Neural crest cell (in vitro differentiated cells): ENCODE results near the gene PTRH1. TPM values are rescaled to one million over a fixed set of nuclear protein-coding genes. Genes with fewer than 3 reads are reported as not detected.

ENCODE experiments used
- DNase-seq: peaks from one replicate; pipeline ENCODE4 v3.0.0; 2021; ENCODE audit warnings: low read depth, mixed read lengths, low spot score
- H3K27ac Mint-ChIP-seq: one replicate; pipeline ENCODE4 v1.8.0; 2021; ENCODE audit warnings: mild to moderate bottlenecking, mixed read lengths; ENCODE audit not compliant: unreplicated experiment
- H3K27me3 Mint-ChIP-seq: 2 replicates; pipeline ENCODE4 v1.8.0; 2021; ENCODE audit warnings: low read depth, mild to moderate bottlenecking, mixed read lengths
- H3K36me3 Mint-ChIP-seq: 2 replicates; pipeline ENCODE4 v1.8.0; 2021; ENCODE audit warnings: low read depth, mild to moderate bottlenecking, mixed read lengths
- H3K4me1 Mint-ChIP-seq: 2 replicates; pipeline ENCODE4 v1.8.0; 2021; ENCODE audit warnings: mixed read lengths
- H3K4me3 Mint-ChIP-seq: one replicate; pipeline ENCODE4 v1.8.0; 2021; ENCODE audit warnings: mild to moderate bottlenecking, mixed read lengths
- H3K9me3 Mint-ChIP-seq: 2 replicates; pipeline ENCODE4 v1.8.0; 2021; ENCODE audit warnings: mixed read lengths
- CTCF ChIP-seq: fragments of 200-600 bp; sonication (generic); conservative IDR thresholded peaks from 2 replicates; pipeline ENCODE4 v1.5.0; 2021; ENCODE audit warnings: antibody characterized with exemption, mild to moderate bottlenecking
- total RNA-seq: library from RNA; stranded (reverse); gene quantifications from 2 replicates; pipeline ENCODE4 v1.2.1, GENCODE V29; 2021

Gene PTRH1
- total RNA-seq, 1 donor from 2014 or later = 9.8 TPM

DNA sequence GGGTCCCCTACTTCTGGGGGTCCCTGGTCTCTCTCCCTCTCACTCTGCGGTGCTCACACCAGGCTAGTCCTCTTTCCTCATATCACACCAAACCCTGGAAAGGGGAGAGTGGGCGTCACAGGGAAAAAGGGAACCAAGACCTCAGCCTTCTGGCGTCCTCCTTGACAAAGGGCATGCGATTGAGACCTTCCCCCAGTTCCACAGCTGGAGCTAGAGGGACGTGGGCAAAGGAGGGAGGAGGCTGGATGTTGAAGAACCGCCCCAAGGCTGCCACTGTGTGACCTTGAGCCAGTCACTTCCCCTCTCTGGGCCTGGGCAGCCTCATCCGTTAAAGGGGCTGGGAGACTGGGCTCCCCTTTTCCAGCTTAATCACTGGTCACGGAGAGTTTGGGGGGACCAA, 38.2 kb upstream of the PTRH1 start:
- peaks cover 57% of the 10 kb centered on the region for H3K27me3 Mint-ChIP-seq
- no peak overlapping the region for H3K4me3 Mint-ChIP-seq
- TF ChIP-seq CTCF = no peak
- no peak overlapping the region for H3K27ac Mint-ChIP-seq
- H3K9me3 Mint-ChIP-seq = no peaks in the 10 kb centered on the region
- H3K4me1 Mint-ChIP-seq = no peaks in the 10 kb centered on the region
- no peak for DNase-seq
- no peaks in the 10 kb centered on the region for H3K36me3 Mint-ChIP-seq

- no peak for TF ChIP-seq CTCF
- no peaks in the 10 kb centered on the region for H3K36me3 Mint-ChIP-seq
- no peak for DNase-seq
- peak overlapping the region; percentile 22 for H3K4me3 Mint-ChIP-seq
- H3K4me1 Mint-ChIP-seq = no peaks in the 10 kb centered on the region
- no peak overlapping the region for H3K27ac Mint-ChIP-seq
- H3K27me3 Mint-ChIP-seq = peaks cover 55% of the 10 kb centered on the region
- no peaks in the 10 kb centered on the region for H3K9me3 Mint-ChIP-seq
Observed at GRCh38 chr9:127753148-127753547, 37.7 kb upstream of the PTRH1 start.

DNA sequence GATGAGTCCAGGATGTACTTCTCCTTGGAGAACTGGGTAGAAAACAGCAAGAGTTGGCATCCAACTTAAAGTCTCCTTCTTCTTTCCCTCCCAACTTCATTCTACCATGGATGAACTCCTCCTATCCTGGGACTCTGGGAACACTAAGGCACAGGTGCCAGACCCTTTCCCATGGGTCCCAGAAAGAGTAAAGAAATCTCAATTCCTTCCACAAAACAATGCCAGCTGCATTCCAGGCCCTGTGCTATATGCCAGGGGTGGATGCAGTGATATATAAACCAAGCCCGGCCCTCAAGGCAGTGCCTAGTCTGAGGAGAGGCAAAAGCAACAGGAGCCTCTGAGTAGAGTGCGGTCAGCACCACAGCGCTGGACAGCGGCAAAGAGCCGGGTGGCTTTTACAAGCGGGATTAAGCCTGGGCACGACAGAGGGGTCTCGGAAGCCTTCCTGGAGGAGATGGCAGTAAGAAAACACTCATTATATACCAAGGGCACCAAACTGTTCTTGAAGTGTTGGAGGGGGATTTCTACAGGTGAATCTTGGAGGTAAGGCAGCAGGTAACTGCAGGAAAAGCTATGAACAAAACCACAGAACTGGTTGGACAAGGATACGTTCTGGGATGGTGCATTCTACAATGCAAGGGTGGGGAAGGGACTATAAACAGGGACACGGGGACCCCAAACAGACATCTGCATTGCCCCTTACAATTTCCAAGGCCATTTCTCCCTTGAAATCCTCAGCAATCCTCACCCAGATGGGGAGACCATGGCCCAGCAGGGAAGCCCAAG, 36.0 kb upstream of the PTRH1 start:
- Mint-ChIP-seq H3K36me3 (no peaks in the 10 kb centered on the region), H3K4me1 (no peaks in the 10 kb centered on the region), H3K9me3 (no peaks in the 10 kb centered on the region), H3K27ac (no peak overlapping the region), H3K27me3 (peaks cover 51% of the 10 kb centered on the region), H3K4me3 (peak overlapping the region; percentile 60)
- DNase-seq = peak; percentile 55
- no peak for TF ChIP-seq CTCF

GRCh38 chr9:127749090-127749787, 33.8 kb upstream of the PTRH1 start:
- Mint-ChIP-seq H3K9me3 (no peaks in the 10 kb centered on the region), H3K27ac (no peak overlapping the region), H3K27me3 (peaks cover 37% of the 10 kb centered on the region), H3K4me3 (no peak overlapping the region), H3K36me3 (no peaks in the 10 kb centered on the region), H3K4me1 (no peaks in the 10 kb centered on the region)
- TF ChIP-seq CTCF = no peak
- DNase-seq = no peak

- no peaks in the 10 kb centered on the region for H3K36me3 Mint-ChIP-seq
- no peak overlapping the region for H3K4me3 Mint-ChIP-seq
- peaks cover 10% of the 10 kb centered on the region for H3K4me1 Mint-ChIP-seq
- H3K9me3 Mint-ChIP-seq = no peaks in the 10 kb centered on the region
- peaks cover 17% of the 10 kb centered on the region for H3K27me3 Mint-ChIP-seq
- H3K27ac Mint-ChIP-seq = no peak overlapping the region
- no peak for TF ChIP-seq CTCF
- no peak for DNase-seq
Observed at GRCh38 chr9:127746959-127747569, 31.6 kb upstream of the PTRH1 start.
